NCI-H1048 (cell line): Measurements from ENCODE around the gene ANTXRL.
"Not testable (repeated sequence)": the region's sequence is repeated elsewhere in the genome, so short reads cannot be mapped to it uniquely, and the experiment has no call there.

Source experiments
- DNase-seq: peaks from one replicate; lab custom pipeline; 2025; lab: John Stamatoyannopoulos, UW

The ANTXRL gene

DNA sequence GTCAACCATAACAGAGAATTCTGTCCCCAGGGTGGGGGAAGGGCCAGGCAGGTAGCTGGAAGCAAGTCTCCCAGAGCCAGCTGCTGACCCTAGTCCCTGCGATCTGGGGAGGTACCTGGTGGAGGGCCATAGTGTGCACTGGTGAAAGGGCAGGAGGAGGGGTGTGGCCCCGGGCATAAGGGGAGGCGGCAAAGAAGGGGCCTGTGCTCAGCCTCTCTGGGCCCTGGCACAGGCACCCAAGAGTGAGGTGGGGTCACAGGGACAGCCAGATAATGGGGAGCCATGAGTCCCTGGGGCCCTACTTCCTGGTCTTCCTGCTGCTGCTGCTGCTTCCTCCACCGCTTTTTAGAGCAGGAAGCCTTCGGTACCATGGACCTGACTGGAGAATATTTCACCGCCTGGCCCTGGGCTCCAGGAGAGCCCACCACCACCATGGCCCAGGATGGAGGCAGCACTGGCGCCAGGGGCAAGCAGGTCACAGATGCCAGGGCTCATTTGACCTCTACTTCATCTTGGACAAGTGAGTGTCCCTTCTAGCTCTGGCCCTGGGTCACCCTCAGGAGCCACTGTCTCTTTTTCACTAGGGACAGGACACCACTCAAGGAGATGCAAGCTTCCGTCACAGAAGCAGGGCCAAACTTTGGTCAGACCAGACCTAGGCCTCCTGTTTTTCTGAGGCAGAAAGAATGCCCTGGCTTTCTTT, at the start of gene ANTXRL:
TSS of gene ANTXRL (plus strand) at position 7 of the 703 bp plus-strand sequence. CDS start at position 273, 266 bp downstream.
- DNase-seq = no peak

GRCh38 chr10:46237815-46238510, 48.8 kb upstream of the ANTXRL start:
- no peak for DNase-seq

- DNase-seq = no peak
Measured at GRCh38 chr10:46239247-46239646, 47.5 kb upstream of the ANTXRL start.

DNA sequence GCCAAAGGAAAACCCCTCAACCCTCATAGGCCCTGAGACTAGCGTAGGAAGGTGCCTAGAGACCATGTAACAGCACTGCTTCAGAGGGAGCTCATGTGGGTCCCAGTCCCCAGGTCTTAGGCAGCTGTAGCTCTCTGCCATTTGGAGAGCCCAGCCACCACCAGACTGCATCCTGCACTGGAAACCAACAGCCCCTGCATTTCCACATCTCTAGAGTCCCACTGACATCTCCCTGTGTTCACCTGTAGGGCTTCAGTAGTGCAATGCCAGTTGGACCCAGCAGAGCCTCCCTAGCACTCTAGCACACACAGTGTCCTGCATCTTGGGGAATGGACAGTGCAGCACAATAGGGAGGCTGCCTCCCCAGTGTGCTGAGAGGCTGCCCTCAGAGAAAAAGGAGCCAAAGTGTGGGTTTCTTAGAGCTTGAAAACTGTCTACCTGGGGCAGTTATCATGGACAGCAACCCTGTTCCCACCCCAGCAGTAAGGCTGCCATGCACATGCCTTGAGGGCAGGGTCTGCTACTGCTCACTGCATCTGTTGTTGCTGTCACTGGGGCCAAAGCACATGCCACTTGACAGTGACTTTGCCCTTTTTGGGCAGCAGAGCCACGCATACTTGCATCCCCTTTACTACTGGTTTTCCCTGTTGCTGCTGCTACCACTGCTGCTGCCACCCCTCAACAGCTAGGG, 46.7 kb upstream of the ANTXRL start:
- DNase-seq = no peak

DNA sequence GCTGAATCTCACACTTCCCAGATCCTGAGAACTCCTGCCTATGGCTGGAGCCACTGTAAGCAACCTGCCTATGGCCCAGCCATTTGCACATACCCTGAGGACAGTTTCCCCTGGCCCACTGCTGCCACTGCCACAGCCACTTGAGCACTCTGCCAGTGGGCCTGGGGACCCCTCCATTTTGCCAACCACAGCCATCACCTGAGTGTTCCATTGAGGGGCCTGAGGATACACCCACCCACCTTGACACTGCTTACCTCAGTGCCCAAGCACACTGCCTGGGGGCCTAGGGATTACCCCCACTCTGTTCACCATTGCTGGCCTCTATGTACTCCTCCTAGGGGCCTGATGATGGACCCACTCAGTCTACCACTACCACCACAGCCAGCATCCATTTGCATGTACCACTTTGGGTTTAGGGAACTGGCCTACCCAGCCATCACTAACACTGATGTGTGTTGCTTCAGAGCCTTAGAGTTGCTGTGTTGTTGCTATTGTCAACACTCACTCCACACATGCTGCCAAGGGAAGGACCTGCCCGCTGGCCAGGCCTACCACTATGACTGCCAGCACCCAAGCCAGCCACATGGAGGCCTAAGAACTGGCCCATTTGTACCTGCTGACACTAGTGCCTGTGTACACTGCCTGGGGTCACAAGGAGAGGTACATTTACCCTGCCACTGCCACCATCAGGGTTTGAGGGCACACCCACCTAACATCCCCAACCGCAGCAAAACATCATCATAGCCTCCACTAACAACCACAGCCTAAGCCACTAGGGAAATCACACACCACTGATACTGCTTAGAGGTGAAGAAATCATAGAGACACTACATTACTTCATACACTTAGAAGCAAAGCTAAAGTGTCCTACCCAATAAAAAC, 45.9 kb upstream of the ANTXRL start:
- DNase-seq = no peak

GRCh38 chr10:46245381-46245900, 41.4 kb upstream of the ANTXRL start:
- no peak for DNase-seq

GRCh38 chr10:46246400-46247180, 40.2 kb upstream of the ANTXRL start:
- DNase-seq = not testable (repeated sequence)

DNA sequence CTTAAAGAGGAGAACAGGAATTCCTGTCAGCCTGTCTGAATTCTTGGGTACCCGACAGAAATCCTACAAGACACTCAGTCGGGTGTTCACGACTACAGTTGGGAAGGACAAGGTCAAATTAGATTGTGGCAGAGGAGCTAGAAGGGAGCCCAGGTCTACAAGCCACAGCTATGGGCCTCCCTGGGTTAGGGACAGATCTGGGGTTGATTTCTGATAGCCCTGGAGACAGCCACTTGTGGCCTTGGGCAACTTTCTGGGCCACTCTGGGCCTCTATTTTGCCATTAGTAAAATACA, 39.7 kb upstream of the ANTXRL start:
- no peak for DNase-seq

DNA sequence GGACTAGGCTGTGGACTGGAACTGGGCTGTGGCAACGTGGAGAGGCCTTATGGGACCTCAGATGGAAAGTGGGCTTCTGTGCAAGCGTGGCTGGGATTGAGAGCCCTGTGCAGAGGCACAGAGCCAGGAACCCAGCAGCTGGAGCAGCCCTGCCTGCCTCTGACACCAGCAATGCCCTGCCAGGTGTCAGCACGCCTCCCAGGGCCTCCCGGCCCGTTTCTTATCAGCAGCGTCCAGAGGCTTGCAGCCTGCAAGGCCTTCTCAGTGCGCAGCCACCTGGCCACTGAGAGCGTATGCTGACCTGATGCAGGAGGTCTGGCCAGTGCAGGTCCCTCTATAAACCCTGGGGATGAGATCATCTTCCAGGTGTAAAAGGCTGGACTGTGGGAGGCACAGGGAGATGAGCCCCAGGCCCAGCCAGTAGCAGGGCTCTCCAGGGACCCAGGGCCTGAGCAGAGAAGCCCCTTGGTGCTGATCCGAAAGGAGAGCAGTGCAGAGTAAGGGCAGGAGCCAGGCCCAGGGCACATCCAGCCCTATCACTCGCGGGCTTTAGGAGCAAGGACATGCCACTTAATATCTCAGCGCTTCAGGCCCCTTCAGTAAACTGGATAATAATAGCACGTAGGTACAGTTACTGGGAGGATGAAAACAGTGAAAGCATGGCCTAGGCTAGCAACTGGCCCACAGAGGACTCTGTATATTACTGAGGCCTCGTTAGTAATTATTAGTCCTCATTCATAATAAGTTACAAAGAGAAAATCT, 38.8 kb upstream of the ANTXRL start:
- no peak for DNase-seq

DNA sequence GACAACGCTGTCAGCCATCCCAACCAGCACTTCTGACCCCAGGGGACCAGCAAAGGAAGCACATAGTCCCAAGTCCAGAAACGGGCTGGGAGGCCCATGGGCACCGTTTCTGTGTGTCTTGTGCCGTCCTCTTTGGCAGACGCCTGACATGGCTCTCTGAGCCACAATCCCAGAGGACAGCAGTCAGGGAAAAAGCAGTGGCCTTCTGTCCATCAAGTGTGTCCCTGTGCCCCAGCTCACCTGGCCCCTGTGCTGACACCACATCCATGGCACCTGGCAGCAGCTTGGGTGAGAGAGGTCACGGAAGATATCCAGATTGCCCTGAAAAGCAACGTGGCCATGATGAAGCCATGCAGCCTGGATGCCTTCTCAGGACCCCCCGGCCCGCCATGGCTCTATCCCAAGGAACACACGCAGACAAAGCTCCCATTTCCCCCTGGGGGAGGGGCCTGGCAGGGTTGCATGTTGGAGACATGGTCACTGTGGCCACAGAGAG, 38.1 kb upstream of the ANTXRL start:
- DNase-seq = no peak

GRCh38 chr10:46249617-46250344, 37.0 kb upstream of the ANTXRL start:
- not testable (repeated sequence) for DNase-seq

DNA sequence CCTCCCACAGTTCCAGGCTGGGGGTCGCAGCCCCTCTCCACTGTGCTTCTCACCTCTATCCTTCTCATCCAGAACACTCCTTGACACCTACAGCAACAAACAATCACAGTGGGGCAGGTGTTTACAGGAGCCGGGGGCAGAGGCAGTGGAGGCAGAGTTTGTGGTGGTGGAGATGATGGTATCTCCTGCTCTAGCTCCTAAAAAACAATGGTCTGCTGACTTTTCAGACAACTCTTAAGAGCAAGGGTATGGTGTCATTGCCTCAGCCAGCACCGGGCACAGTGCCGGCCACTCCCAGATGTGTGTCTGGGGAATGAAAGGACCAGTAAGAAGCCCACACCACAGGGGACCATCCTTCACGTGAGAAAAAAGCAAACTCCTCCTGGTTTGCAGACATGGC, 36.3 kb upstream of the ANTXRL start:
- DNase-seq = no peak

GRCh38 chr10:46250898-46251856, 35.6 kb upstream of the ANTXRL start:
- no peak for DNase-seq

DNA sequence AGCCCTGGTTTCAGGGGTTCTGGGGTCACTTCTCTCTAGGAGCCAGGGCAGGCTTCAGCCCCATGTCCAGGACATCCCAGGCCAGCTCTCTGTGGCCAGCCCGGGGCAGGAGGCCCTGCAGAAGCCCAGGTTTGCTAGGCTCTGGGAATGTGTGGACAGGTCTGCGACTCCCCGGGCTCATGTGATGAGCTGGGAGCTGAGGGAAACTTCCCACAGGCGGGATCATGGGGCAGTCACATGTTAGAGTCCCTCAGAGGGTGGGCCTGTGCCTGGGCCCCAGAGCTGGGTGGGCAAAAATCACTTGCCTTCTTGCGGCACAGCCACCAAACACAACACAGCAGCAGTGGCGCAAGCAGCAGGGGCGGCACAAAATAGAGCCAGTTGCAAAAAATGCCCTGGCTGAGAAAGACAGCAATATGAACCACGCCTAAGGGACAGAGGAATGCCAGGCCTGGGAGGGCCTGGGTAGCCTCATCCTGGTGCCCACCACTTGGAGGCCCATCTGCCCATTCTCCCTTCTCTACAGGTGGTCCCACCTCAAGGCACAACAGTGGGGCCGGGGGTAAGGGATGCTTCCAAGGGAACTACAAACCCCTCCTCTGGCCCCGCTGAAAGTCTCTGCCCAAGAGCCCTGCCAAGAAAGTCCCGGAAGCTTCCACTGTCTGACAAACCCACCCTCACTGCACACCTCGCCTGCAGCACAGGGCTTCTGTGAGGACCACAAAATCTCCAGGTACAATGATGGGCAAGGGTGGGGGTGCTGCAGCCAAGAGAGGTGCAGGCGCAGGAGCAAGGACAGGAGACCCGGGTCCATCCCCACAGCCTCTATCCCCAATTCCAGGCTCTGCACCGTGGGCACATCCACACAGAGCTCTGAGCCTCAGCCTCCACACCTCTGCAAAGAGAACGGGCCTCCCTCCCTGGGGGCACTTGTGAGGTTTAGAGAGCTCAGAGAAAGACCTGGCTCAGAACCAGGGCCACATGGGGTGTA, 34.6 kb upstream of the ANTXRL start:
- DNase-seq = no peak

GRCh38 chr10:46253076-46254006, 33.5 kb upstream of the ANTXRL start:
- no peak for DNase-seq

DNA sequence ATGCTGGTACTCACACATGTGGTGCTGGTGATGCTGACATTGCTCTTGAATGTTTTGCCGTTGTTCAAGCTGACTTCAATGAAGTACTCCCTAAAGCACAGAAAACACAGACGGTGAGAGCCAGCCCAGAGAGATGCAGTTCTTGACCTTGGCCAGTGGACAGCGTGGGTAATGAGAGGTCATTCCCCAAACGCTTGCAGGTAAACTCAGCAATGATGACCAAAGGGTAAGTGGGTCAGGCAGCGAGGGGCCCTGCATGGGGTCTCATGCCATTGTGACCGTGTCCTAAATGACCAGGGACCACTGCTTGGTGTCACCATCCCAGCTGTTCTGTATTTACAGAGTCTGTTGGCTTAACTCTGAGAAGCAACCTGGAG, 32.8 kb upstream of the ANTXRL start:
- DNase-seq = no peak
